Activated naive CD4-positive, alpha-beta T cell treated with Interleukin-2 at 50 U/mL for 16 hours (primary cell): ENCODE data around the gene TRIM39.
"Not testable (repeated sequence)": the region's sequence is repeated elsewhere in the genome, so short reads cannot be mapped to it uniquely, and the experiment has no call there.

Experiments
- DNase-seq: peaks from one replicate; pipeline ENCODE4 v3.0.0-alpha.2; 2020

TRIM39 gene

GRCh38 chr6:30326526-30327231 lies at the start of gene TRIM39:
Gene TRIM39, plus strand, starts transcription at chr6:30326927. Its CDS starts 2,391 bp downstream, at chr6:30329318.
- peak; percentile 90 for DNase-seq

DNA sequence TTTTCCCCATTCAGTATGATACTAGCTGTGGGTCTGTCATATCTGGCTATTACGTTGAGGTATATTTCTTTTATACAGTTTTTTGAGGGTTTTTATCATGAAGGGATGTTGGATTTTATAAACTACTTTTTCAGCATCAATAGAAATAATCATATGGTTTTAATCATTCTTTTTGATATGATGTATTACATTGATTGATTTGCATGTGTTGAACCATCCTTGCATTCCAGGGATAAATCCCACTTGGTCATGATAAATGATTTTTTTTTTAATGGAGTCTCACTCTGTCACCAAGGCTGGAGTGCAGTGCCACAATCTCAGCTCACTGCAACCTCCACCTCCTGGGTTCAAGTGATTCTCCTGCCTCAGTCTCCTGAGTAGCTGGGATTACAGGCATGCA lies 45.7 kb upstream of the TRIM39 start:
- DNase-seq, result not testable (repeated sequence)

- DNase-seq, result no peak
Observed at GRCh38 chr6:30282522-30282921, 44.2 kb upstream of the TRIM39 start.

GRCh38 chr6:30283761-30284160 lies 43.0 kb upstream of the TRIM39 start:
- no peak for DNase-seq

DNA sequence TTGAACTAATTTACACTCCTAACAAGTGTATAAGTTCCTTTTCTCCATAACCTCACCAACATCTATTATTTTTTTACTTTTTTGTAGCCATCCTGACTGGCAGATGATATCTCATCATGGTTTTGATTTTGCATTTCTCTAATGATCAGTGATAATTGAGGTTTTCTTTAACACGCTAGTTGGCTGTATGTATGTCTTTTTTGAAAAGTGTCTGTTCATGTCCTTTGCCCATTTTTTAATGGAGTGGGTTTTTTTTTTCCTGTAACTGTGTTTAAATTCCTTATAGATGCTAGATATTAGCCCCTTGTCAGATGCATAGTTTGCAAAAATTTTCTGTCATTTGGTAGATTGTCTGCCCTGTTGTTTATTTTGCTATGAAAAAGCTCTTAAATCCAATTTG lies 39.6 kb upstream of the TRIM39 start:
- no peak for DNase-seq

DNA sequence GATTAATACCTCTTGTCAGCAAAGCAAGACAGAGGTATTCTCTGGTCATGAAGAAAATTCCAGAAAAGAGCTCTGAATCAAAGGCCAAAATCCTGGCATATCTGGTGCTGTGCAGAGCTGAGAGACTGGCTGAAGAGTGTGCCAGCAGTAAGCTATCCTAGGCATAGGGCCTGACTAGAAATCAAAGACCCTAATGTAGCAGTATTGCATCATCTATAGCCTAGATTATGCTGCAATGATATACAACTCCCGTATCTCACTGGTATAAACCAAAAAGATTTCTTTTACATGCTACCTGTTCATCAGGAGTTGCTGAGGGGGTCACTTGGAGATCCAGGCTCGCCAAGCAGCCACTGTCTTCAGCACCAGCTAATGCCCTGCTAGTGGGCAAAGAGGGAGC lies 30.9 kb upstream of the TRIM39 start:
- no peak for DNase-seq

DNA sequence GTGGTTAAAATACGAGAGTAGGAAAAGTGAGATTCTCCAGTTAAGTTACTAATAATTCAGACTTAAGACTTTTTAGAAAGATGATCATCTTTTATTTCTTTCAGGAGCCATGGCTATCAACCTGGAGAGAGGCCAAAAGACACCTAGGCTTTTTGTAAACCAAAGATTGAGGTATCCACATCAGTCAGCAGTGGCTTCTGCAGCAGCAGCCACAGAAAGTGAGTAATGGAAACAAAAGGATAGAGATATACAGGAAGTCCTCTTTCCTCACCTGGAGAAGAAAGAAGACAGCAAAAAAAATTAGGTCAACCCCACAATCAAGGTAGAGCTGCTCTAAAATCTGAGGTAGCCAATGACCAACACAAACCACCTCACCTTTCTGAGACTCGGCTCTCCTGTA lies 22.7 kb upstream of the TRIM39 start:
- no peak for DNase-seq

DNA sequence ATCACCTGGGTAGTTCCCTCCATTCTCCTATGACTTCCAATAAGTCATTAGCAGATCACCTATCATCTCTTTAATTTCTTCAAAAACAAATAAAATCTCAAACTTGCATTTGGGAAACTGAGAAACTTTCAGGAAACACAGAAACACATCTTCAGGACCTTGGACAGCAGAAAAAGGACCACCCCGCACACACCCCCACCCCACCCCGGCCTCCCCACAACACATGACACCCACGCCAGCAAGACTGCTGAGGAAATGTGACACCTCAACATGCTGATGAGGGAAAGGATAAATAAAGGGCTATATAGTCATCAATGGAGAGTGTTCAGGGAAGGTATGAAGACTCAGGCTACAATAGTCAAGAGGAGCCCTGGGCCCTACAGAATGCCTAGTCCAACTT lies 15.6 kb upstream of the TRIM39 start:
- no peak for DNase-seq

DNA sequence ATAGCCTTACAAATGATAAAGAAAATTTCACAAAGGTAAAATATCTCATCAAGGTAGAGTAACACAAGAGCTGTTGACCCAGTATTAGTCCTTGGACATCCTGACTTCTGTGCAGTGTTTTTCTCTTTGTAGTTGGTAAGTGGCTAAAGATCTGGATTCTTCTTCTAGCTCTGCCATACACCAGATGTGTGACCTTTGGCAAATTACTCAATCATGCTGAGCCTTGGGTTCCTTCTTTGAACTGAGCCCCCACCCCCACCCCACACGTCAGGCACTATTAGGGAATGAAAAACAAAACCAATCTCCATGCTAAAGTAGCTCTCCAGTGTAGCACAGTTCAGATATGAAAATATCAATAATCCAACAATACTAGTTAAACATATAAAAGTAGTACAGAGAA lies 15.1 kb upstream of the TRIM39 start:
- no peak for DNase-seq

DNA sequence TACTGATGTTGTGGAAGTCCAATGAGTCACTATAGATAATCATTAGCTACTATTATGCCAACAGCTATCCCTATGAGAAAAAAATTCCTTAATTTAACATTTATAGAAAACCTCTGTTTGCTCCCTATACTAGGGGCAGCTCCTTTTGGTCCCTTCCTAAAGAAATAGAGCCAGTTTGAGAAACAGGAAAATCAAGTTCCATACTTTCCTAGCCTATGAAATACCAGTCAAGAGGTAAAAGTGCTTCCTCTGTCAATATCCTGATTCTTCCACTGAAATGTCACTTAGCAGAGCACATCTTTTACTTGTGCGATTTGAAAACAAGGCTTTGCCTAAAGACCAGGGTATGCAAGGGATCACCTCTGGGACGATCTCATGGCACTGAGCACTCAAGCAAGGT lies 14.5 kb upstream of the TRIM39 start:
- DNase-seq, result no peak

DNA sequence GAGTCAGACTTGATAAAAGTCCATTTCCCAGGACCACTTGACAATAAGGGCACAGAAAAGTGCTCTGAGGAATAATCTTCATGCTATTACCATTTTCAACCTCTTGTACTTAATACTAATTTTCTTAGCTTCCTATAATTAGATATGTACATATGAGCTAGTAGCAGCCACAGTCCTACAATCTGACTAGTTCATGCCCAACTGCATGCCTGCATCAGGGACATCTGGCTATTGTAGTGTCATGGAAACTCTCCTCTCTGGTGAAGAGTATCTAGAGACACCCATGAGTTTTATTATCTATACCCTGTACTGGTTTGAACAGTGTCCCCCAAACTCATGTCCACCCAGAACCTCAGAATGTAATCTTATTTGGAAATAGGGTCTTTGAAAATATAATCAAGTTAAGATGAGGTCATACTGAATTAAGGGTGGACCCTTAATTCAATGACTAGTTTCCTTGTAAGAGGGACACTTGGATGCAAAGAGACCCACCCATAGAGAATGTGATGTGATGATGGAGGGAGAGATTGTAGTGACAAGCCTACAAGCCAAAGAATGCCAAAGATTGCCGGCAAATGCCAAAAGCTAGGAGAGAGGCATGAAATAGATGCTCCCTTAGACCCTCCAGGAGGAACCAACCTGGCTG lies 13.9 kb upstream of the TRIM39 start:
- no peak for DNase-seq

- DNase-seq, result no peak
Observed at GRCh38 chr6:30315156-30315555, 11.6 kb upstream of the TRIM39 start.

- no peak for DNase-seq
Observed at GRCh38 chr6:30317913-30318589, 8.7 kb upstream of the TRIM39 start.

GRCh38 chr6:30319146-30319835 lies 7.4 kb upstream of the TRIM39 start:
- no peak for DNase-seq

- no peak for DNase-seq
Observed at GRCh38 chr6:30321692-30322388, 4.9 kb upstream of the TRIM39 start.

GRCh38 chr6:30322527-30323501 lies 3.9 kb upstream of the TRIM39 start:
- peak; percentile 48 for DNase-seq

DNA sequence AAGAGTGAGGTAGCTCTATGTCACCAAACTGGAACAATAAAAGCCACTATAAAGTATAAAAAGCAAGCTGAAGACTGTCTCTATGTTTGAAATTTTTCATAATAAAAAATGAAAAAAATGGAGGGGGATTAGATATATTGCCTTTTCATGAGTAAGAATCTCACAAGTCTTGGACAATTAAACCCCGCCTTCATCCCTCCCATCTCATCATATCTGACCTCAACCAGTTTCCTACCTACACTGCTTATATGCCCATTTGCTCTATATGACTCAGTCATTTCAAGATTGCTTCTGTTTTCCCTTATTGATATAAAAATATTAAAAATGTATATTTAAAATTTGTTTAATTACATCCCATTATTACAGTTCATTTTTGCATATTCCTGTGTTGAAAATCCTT lies 2.9 kb upstream of the TRIM39 start:
- DNase-seq, result no peak

DNA sequence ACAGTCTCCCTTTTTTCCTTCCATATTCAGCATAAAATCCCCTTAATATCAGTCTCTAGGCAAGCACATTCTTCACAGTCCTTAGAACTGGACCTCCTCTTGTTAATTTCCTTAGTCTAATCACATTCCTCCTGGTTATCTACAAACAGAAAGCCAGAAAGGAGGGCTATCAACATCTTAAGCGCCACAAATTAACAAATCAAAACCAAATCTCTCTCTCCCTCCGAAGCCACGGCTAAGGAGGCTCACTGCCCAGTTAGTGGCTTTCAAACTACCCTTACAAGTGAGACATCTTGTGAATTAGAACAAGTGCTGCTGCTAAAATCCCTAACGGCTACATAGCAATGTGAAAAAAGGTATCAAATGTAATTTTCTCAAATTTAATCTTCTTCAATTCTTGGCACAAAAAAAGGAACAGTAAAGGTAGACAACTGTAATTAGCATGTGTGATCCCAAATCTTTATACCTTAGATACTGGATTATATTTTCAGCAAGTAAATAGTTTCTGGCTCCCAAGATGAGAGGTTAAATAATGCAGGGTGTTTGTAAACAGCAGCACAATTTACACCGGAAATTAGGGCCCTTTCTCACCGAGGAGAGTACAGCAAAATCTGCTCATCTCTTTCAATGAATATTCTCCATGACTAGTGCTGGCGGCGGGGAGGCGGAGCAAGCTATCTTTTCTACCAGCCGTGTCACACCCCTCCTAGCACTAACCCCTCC lies 1.4 kb upstream of the TRIM39 start:
- peak; percentile 88 for DNase-seq

GRCh38 chr6:30325873-30326525 lies 728 bp upstream of the TRIM39 start:
- peak; percentile 78 for DNase-seq

- DNase-seq, result no peak
Observed at GRCh38 chr6:30327232-30327746, 562 bp downstream of the TRIM39 start.
